Pancreas (tissue), 10 donors: Measurements from ENCODE around the gene ALPG. TPM values are rescaled to one million over a fixed set of nuclear protein-coding genes. Genes with fewer than 3 reads are reported as not detected.
A peak's percentile ranks its signal among the peaks of the same experiment; 100 is the strongest.
"Not testable (repeated sequence)": the region's sequence is repeated elsewhere in the genome, so short reads cannot be mapped to it uniquely, and the experiment has no call there.

ENCODE experiments used
- ATAC-seq, 4 donors: fragments of 200-7000 bp; cut with Tn5 transposase; one replicate each; pipeline versions ENCODE4 v1.8.0 to v1.9.1; 2020; ENCODE audit warnings: mild to moderate bottlenecking in 4 of 4, moderate library complexity in 4 of 4
- DNase-seq, 6 donors: peaks; one replicate each; pipeline ENCODE4 v3.0.0-alpha.2; 2020
- FAIRE-seq: peaks from 2 replicates; lab custom pipeline; 2012; peaks lifted over from hg19 to GRCh38; lab: Jason Lieb, UNC
- H3K27ac ChIP-seq, 4 donors: fragments of 200-600 bp; sonication (generic); 1 replicate in 3 of 4; 2 replicates in 1 of 4; pipeline versions ENCODE4 v1.5.0 to v1.8.0; 2020
- H3K27me3 ChIP-seq, 4 donors: fragments of 200-600 bp; one replicate each; pipeline ENCODE4 v1.8.0; 2021
- H3K36me3 ChIP-seq, 3 donors: fragments of 200-600 bp; sonication (generic) in 1 of 3; one replicate each; pipeline versions ENCODE4 v1.5.0 to v1.8.0; 2020 to 2021
- H3K4me1 ChIP-seq, 3 donors: fragments of 200-600 bp; one replicate each; pipeline ENCODE4 v1.8.0; 2021
- H3K4me3 ChIP-seq, 4 donors: fragments of 200-600 bp; sonication (generic) in 2 of 4; one replicate each; pipeline versions ENCODE4 v1.5.0 to v1.8.0; 2020 to 2021
- H3K9me3 ChIP-seq, 4 donors: fragments of 200-600 bp; one replicate each; pipeline ENCODE4 v1.8.0; 2021
- WGBS, 2 donors: extraction: QIAGEN DNeasy Blood & Tissue Kit; methylation state at CpG; one replicate each; pipeline ENCODE4 v1.1.7; 2013; 5-methylcytosine and 5-hydroxymethylcytosine counted together
- intact Hi-C, 3 donors: fragments of 100-400 bp; cut with DNase I; formaldehyde crosslinking; loops; one replicate each; pipeline versions ENCODE4 v1.11.1 to v1.14.2; 2022
- polyA plus RNA-seq, 2 donors: library from polyadenylated mRNA; stranded (reverse); fragments of 200-250 nt; gene quantifications; one replicate each; pipeline ENCODE4 v1.2.3, GENCODE V29; 2013
- total RNA-seq, 6 donors: library from RNA; stranded (reverse); fragmentation: NEBNext Ultra II Directional in 4 of 6; extraction: Animal tissue kit (Norgen Biotek cat#: 25700) in 4 of 6; gene quantifications; one replicate each; pipeline versions ENCODE4 v1.2.1 to v1.2.4, GENCODE V29; 2021 to 2023
- TF ChIP-seq, protein P1 (sequence below), 4 donors: fragments of 200-600 bp; sonication (generic) in 3 of 4; IDR thresholded peaks; one replicate each; pipeline versions ENCODE4 v1.5.0 to v1.8.0; 2021; ENCODE audit warnings: antibody characterized with exemption in 4 of 4
- donor health status: healthy with polysubstance abuse.
- donor health status: DM: no; HTN: no; CAD: no; lungs with moderate emphysema.
- donor health status: DM: no; HTN: no; CAD: no.
- donor health status: control.
- donor health status: control.
- donor health status: Bipolar disorder and iron deficiency.
- donor health status: DM: yes; HTN: yes; CAD: no.
- donor health status: DM: no; HTN: no; CAD: no.
- donor health status: DM: no; HTN: no; CAD: no.
- donor health status: DM: yes; HTN: yes; CAD: no.

ALPG gene
- total and polyA plus RNA-seq, 8 donors = not detected

DNA sequence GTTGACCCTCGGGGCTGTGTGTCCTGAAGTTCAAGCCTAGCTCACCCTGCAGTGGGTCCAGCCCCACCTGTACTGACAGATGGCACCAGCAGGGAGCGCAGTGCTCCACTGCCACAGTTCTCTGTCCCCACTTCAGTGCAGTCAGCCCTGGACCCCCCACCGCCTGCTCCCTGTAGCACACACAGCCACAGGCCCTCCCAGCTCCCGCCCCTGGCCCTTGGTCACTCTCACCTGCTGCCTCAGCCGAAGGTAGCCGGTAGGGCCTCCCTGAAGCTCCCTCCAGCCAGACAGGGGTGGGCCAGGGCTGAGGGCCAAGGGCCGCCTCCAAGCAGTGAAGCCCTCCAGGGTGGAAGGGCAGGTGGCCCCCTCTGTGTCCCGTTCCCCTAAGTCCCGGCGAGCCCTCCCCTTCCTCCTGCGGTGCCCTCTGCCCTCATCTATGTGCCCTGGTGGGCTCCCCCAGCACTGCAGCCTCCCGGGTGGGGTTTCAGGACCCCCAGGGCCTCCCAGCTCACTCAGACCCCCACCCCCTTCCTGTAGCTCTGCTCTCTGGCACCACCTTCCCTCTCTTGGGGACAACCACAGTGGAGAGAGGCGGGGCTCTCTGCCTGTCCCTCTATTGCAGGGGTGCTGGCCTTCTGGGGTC, 38.9 kb upstream of the ALPG start:
- DNase-seq (peak in 2 of 6 donors; percentile 48 to 61), ATAC-seq (peak in 1 of 4 donors; percentile 26), FAIRE-seq (no peak)
- no peak overlapping the region for H3K27ac ChIP-seq
- TF ChIP-seq, protein P1, sequence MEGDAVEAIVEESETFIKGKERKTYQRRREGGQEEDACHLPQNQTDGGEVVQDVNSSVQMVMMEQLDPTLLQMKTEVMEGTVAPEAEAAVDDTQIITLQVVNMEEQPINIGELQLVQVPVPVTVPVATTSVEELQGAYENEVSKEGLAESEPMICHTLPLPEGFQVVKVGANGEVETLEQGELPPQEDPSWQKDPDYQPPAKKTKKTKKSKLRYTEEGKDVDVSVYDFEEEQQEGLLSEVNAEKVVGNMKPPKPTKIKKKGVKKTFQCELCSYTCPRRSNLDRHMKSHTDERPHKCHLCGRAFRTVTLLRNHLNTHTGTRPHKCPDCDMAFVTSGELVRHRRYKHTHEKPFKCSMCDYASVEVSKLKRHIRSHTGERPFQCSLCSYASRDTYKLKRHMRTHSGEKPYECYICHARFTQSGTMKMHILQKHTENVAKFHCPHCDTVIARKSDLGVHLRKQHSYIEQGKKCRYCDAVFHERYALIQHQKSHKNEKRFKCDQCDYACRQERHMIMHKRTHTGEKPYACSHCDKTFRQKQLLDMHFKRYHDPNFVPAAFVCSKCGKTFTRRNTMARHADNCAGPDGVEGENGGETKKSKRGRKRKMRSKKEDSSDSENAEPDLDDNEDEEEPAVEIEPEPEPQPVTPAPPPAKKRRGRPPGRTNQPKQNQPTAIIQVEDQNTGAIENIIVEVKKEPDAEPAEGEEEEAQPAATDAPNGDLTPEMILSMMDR (IDR thresholded peaks at IDR 0.05) = no peak
- intact Hi-C loops = no loop called here
- no peaks in the 10 kb centered on the region for H3K9me3 ChIP-seq
- H3K36me3 ChIP-seq = no peaks in the 10 kb centered on the region
- WGBS, 2 donors = 84 to 88% methylated on average over 12 to 13 of the region's 13 CpGs
- no peak overlapping the region for H3K4me3 ChIP-seq
- no peaks in the 10 kb centered on the region for H3K4me1 ChIP-seq
- H3K27me3 ChIP-seq = no peaks in the 10 kb centered on the region

GRCh38 chr2:232368311-232368731, 38.3 kb upstream of the ALPG start:
- Histone ChIP-seq H3K4me1 (no peaks in the 10 kb centered on the region), H3K9me3 (no peaks in the 10 kb centered on the region), H3K4me3 (no peak overlapping the region), H3K36me3 (no peaks in the 10 kb centered on the region), H3K27ac (no peak overlapping the region), H3K27me3 (no peaks in the 10 kb centered on the region)
- intact Hi-C loops = no loop called here
- 94 to 97% methylated on average over 15 of the region's 15 CpGs for WGBS, 2 donors
- TF ChIP-seq, protein P1 (IDR thresholded peaks at IDR 0.05) = no peak
- DNase-seq (peak in 1 of 6 donors; percentile 44), ATAC-seq (no peak), FAIRE-seq (no peak)

- 81 to 82% methylated on average over 15 of the region's 15 CpGs for WGBS, 2 donors
- no peak for ATAC-seq
- Histone ChIP-seq H3K4me3 (no peak overlapping the region), H3K27ac (no peak overlapping the region), H3K27me3 (no peaks in the 10 kb centered on the region), H3K4me1 (no peaks in the 10 kb centered on the region), H3K36me3 (no peaks in the 10 kb centered on the region), H3K9me3 (no peaks in the 10 kb centered on the region)
- intact Hi-C loops = no loop called here
- DNase-seq = peak in 2 of 6 donors; percentile 48 to 60
- TF ChIP-seq, protein P1 (IDR thresholded peaks at IDR 0.05) = no peak
- no peak for FAIRE-seq
Observed at GRCh38 chr2:232369126-232369951, 37.3 kb upstream of the ALPG start.

- H3K4me3 ChIP-seq, H3K27ac ChIP-seq, H3K36me3 ChIP-seq, H3K4me1 ChIP-seq, FAIRE-seq, H3K9me3 ChIP-seq, ATAC-seq, intact Hi-C loops, H3K27me3 ChIP-seq: not testable (repeated sequence)
- WGBS, 2 donors = 40 to 49% methylated on average over 8 to 9 of the region's 12 CpGs
- DNase-seq = peak in 1 of 6 donors; percentile 22
Observed at GRCh38 chr2:232370007-232370406, 36.6 kb upstream of the ALPG start.

DNA sequence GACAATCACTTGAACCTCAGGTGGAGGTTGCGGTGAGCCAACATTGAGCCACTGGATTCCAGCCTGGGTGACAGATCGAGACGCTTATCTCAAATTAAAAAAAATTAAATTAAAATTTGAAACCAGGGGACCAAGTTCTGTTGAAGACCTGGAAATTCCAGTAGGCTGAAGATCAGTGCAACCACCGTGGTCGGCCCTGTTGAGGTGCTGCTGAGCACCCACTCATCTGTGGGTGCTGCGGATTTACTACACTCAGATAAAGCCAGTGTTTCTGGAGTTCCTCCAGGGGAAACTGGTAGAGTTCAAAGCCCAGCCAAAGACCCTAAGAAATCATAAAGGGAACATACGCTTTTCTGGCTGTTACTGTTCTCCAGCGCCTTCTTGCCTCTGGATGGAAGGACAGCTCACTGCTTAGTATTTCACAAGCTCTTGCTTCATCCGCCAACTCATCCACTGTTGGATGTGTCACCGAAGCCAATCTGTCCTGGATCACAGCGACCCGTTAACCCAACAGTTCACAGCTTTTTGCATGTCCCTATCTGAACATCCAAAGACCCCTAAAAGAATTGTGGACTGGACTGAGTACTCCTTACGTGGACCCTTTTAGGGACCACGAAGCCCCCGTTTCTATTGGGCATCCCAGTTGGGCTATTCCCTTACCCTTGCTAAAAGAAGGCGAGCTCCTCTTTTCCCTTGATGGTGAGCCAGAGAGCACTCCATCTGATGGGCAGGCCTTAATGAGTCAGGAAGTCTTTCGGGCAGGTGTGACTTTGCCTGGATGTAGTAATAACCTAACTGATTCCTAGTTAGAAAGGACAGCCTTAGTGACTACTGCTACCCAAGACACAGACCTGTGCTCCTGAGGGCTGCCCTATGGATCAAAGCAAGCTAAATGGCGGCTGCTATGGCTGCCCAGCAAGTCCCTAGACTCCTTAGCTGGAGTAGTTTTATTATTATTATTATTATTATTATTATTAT, 34.1 kb upstream of the ALPG start:
- no peak overlapping the region for H3K27ac ChIP-seq
- 89 to 92% methylated on average over 18 of the region's 18 CpGs for WGBS, 2 donors
- H3K9me3 ChIP-seq = no peaks in the 10 kb centered on the region
- intact Hi-C loops = no loop called here
- ATAC-seq (no peak), FAIRE-seq (no peak), DNase-seq (peak in 1 of 6 donors; percentile 19)
- H3K4me3 ChIP-seq = no peak overlapping the region
- no peaks in the 10 kb centered on the region for H3K4me1 ChIP-seq
- no peaks in the 10 kb centered on the region for H3K27me3 ChIP-seq
- H3K36me3 ChIP-seq = no peaks in the 10 kb centered on the region
- TF ChIP-seq, protein P1 (IDR thresholded peaks at IDR 0.05) = no peak
